Measurements from ENCODE around the gene CTIF.

The CTIF gene

DNA sequence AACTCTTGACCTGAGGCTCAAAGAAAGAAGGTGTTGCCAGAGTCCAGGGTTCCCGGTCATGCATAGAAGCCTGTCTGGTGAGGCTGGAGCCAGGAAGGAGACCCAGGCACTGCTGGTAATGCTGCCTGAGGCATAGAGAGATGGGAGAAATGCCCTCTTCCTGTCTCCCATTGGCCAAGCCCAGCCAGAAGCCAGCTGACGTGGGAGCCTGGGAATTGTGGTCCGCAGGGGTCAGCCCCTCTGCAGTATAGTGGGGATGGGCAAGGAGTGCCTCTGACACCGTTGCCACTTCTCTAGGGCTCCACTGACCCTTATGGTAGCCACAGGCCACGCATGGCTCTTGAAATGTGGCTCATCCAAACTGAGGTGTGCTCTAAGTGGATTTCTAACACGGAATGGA, 95.7 kb downstream of the CTIF start:
- Histone ChIP-seq H3K4me1 (ENCODE audit: control insufficient read depth in 1 of 2, insufficient read depth in 1 of 2, low read depth in 1 of 2, low read length in 1 of 2) (no peaks in the 10 kb centered on the region), H3K27ac (no peak overlapping the region)

GRCh38 chr18:48634975-48635374, 96.1 kb downstream of the CTIF start:
- Histone ChIP-seq H3K27me3 (no peaks in the 10 kb centered on the region), H3K9me3 (no peaks in the 10 kb centered on the region), H3K36me3 (no peaks in the 10 kb centered on the region), H3K27ac (no peak overlapping the region), H3K4me3 (ENCODE audit: low read depth in 1 of 2, low read length in 1 of 2) (no peak overlapping the region), H3K4me1 (ENCODE audit: control insufficient read depth in 1 of 2, insufficient read depth in 1 of 2, low read depth in 1 of 2, low read length in 1 of 2) (no peaks in the 10 kb centered on the region)
- TF ChIP-seq CTCF (IDR thresholded peaks at IDR 0.05), result no peak

More for the DNA sequence above, 95.7 kb downstream of the CTIF start:
- no peaks in the 10 kb centered on the region for H3K36me3 ChIP-seq
- TF ChIP-seq CTCF (IDR thresholded peaks at IDR 0.05), result no peak
- H3K9me3 ChIP-seq, result no peaks in the 10 kb centered on the region
- H3K27me3 ChIP-seq, result no peaks in the 10 kb centered on the region
- no peak overlapping the region for H3K4me3 ChIP-seq (ENCODE audit: low read depth in 1 of 2, low read length in 1 of 2)

DNA sequence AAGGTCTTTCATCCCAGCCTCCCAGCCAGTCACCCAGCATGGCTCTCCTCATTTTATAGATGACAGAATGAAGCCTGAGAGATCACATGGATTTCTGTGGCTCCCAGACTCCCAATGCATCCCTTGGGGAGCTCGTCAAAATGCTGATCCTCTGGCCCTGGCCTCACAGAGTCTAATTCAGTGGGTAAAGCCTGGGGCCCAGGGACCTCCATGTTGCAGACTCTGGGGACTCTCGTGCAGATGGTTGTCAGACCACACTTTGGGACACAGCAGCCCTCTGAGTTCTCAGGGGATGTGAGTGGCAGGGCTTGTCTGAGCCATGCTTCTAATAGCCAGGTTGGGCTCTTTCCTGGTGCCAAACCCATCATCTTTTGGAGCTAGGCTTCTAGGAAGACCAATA, 97.0 kb downstream of the CTIF start:
- Histone ChIP-seq H3K9me3 (no peaks in the 10 kb centered on the region), H3K27me3 (no peaks in the 10 kb centered on the region), H3K4me1 (ENCODE audit: control insufficient read depth in 1 of 2, insufficient read depth in 1 of 2, low read depth in 1 of 2, low read length in 1 of 2) (no peaks in the 10 kb centered on the region), H3K36me3 (no peaks in the 10 kb centered on the region), H3K4me3 (ENCODE audit: low read depth in 1 of 2, low read length in 1 of 2) (no peak overlapping the region), H3K27ac (no peak overlapping the region)
- TF ChIP-seq CTCF (IDR thresholded peaks at IDR 0.05), result no peak

DNA sequence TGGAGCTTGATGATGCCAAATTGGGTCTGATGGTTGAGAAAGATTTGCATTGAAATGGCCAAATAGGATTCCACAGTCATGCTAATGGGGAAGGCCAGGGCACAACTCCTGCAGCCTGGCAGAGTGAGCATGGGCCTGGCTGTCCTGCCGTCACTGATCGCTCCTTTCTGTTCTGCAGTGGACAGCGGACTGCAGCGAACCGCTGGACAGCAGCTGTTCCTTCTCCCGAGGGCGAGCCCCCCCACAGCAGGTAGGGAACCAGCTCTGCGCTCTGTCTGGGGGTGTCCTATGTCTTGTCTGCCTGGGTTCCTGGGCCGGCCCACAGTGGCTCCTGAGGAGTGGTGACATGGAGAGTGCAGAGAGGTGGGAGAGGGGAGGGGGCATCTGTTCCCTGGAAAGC, 97.6 kb downstream of the CTIF start:
- TF ChIP-seq CTCF (IDR thresholded peaks at IDR 0.05), result no peak
- no peaks in the 10 kb centered on the region for H3K27me3 ChIP-seq
- H3K9me3 ChIP-seq, result no peaks in the 10 kb centered on the region
- H3K4me1 ChIP-seq (ENCODE audit: control insufficient read depth in 1 of 2, insufficient read depth in 1 of 2, low read depth in 1 of 2, low read length in 1 of 2), result no peaks in the 10 kb centered on the region
- no peak overlapping the region for H3K27ac ChIP-seq
- H3K36me3 ChIP-seq, result no peaks in the 10 kb centered on the region
- no peak overlapping the region for H3K4me3 ChIP-seq (ENCODE audit: low read depth in 1 of 2, low read length in 1 of 2)

DNA sequence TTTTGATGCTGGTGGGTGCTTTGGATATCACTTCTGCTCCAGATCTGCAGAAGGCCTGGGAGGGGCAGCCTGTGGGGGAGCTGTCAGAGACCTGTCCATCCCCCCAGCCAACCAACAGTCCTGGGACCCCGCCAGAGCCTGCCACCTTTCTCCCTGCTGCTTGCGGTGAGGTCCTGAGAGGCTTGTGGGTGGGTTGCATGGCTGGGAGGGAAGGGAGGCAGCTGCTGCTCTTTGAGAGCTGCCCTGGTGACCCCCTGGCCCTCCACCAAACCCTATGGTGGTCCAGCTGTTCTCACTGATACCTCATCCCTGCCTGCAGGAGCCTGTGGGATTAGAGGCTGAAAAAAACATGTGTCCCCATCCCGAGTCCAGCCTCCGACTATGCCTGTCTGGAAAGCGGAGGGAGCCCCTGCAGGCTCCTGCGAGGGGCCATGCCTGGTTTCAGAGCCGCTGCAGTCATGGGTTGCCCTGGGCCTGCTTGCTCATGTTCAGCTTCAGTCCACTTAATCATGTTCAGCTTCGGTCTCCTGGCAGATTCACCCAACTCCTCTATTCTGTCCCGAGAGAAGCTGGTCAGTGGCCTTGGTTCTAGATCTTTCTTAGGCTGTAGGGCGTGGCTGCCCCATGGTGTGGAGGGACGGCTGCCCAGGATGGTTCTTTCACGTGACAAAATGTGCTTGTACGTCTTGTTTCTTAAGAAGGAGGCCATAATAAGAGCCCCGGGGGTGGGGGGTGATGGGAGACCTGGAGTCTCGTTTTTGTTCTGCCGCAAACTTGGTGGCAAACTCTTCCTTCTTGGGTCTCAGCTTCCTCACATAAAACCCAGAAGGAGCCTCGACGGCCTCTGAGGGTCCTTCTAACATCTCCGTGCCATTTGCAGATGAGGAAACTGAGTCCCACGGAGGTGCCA, 98.5 kb downstream of the CTIF start:
- no peak overlapping the region for H3K4me3 ChIP-seq (ENCODE audit: low read depth in 1 of 2, low read length in 1 of 2)
- H3K9me3 ChIP-seq, result no peaks in the 10 kb centered on the region
- H3K4me1 ChIP-seq (ENCODE audit: control insufficient read depth in 1 of 2, insufficient read depth in 1 of 2, low read depth in 1 of 2, low read length in 1 of 2), result no peaks in the 10 kb centered on the region
- no peak for TF ChIP-seq CTCF (IDR thresholded peaks at IDR 0.05)
- no peaks in the 10 kb centered on the region for H3K27me3 ChIP-seq
- no peak overlapping the region for H3K27ac ChIP-seq
- no peaks in the 10 kb centered on the region for H3K36me3 ChIP-seq
